Gastrocnemius medialis (tissue), 4 donors: Measurements from ENCODE around the gene IWS1.

Experiments
- CTCF ChIP-seq, 5 experiments: fragments of 450-650 bp in 3 of 5; fragments of 200-600 bp in 2 of 5; sonication (generic) in 2 of 5; IDR thresholded peaks in 4 of 5; conservative IDR thresholded peaks in 1 of 5; 1 replicate in 4 of 5; 2 replicates in 1 of 5; pipeline ENCODE4 v1.5.1; 2016 to 2019; ENCODE audit warnings: antibody characterized with exemption in 5 of 5, mild to moderate bottlenecking in 3 of 5, moderate library complexity in 3 of 5
- POLR2A ChIP-seq, 2 donors: fragments of 450-650 bp; IDR thresholded peaks; one replicate each; pipeline ENCODE4 v1.6.1; 2017; ENCODE audit warnings: antibody characterized with exemption in 2 of 2, mild to moderate bottlenecking in 2 of 2, moderate library complexity in 2 of 2

- TF ChIP-seq CTCF (IDR thresholded peaks at IDR 0.05 in 4 of 5, conservative IDR thresholded peaks at IDR 0.05 in 1 of 5) (no peak), POLR2A (IDR thresholded peaks at IDR 0.05) (no peak)
Observed at GRCh38 chr2:127431408-127432023, 94.8 kb downstream of the IWS1 start.
